GM23338 (cell line): ENCODE measurements around the gene PDE1A. TPM values are rescaled to one million over a fixed set of nuclear protein-coding genes. Genes with fewer than 3 reads are reported as not detected.

Source experiments
- ATAC-seq: fragments of 200-7000 bp; cut with Tn5 transposase; 3 replicates; pipeline ENCODE4 v1.9.1; 2020
- DNase-seq: peaks from one replicate; pipeline ENCODE4 v3.0.0-alpha.2; 2015; ENCODE audit warnings: low spot score
- H2AFZ ChIP-seq: fragments of 200-600 bp; sonication (generic); 2 replicates; pipeline ENCODE4 v1.8.0; 2016; ENCODE audit warnings: antibody characterized with exemption, mild to moderate bottlenecking, moderate library complexity
- H3F3A ChIP-seq: fragments of 200-600 bp; sonication (generic); replicated peaks from 2 replicates; pipeline ENCODE4 v1.8.0; 2017; ENCODE audit warnings: antibody characterized with exemption, mixed run types, low read depth
- H3K27ac ChIP-seq: fragments of 200-600 bp; sonication (generic); 2 replicates; pipeline ENCODE4 v1.6.1; 2016; ENCODE audit warnings: low read depth
- H3K27me3 ChIP-seq: fragments of 200-600 bp; sonication (generic); 2 replicates; pipeline ENCODE4 v1.8.0; 2016; ENCODE audit warnings: mild to moderate bottlenecking, mixed run types, moderate library complexity; ENCODE audit not compliant: insufficient read depth
- H3K36me3 ChIP-seq: fragments of 200-600 bp; sonication (generic); 2 replicates; pipeline ENCODE4 v1.8.0; 2016; ENCODE audit warnings: mild to moderate bottlenecking; ENCODE audit not compliant: insufficient read depth
- H3K4me1 ChIP-seq: fragments of 200-600 bp; sonication (generic); 2 replicates; pipeline ENCODE4 v1.8.0; 2016; ENCODE audit warnings: mild to moderate bottlenecking, moderate library complexity; ENCODE audit not compliant: insufficient read depth
- H3K4me2 ChIP-seq: fragments of 200-600 bp; sonication (generic); 2 replicates; pipeline ENCODE4 v1.7.1; 2017; ENCODE audit warnings: mixed run types
- H3K4me3 ChIP-seq: fragments of 200-600 bp; sonication (generic); 2 replicates; pipeline ENCODE4 v1.6.1; 2016; ENCODE audit warnings: mixed run types
- H3K79me2 ChIP-seq: fragments of 200-600 bp; sonication (generic); replicated peaks from 2 replicates; pipeline ENCODE4 v1.8.0; 2017; ENCODE audit warnings: mild to moderate bottlenecking; ENCODE audit not compliant: insufficient read depth
- H3K9me2 ChIP-seq: fragments of 200-600 bp; sonication (generic); 2 replicates; pipeline ENCODE4 v1.8.0; 2017; ENCODE audit not compliant: insufficient read depth
- H4K20me1 ChIP-seq: fragments of 200-600 bp; sonication (generic); replicated peaks from 2 replicates; pipeline ENCODE4 v1.8.0; 2017; ENCODE audit warnings: mild to moderate bottlenecking; ENCODE audit not compliant: insufficient read depth
- H3K27ac Mint-ChIP-seq: 2 replicates; pipeline ENCODE4 v1.8.0; 2020; ENCODE audit warnings: inconsistent platforms, mild to moderate bottlenecking, moderate library complexity, mixed read lengths
- H3K27me3 Mint-ChIP-seq: 3 replicates; pipeline ENCODE4 v1.8.0; 2022; ENCODE audit warnings: low read depth, mild to moderate bottlenecking, moderate library complexity, mixed read lengths, inconsistent platforms; ENCODE audit not compliant: insufficient read depth, poor library complexity
- H3K36me3 Mint-ChIP-seq: 3 replicates; pipeline ENCODE4 v1.8.0; 2021; ENCODE audit warnings: low read depth, mild to moderate bottlenecking, inconsistent platforms, moderate library complexity, mixed read lengths
- H3K4me1 Mint-ChIP-seq: 3 replicates; pipeline ENCODE4 v1.8.0; 2020; ENCODE audit warnings: mild to moderate bottlenecking, inconsistent platforms, mixed read lengths
- H3K4me3 Mint-ChIP-seq: 3 replicates; pipeline ENCODE4 v1.8.0; 2021; ENCODE audit warnings: moderate library complexity, mild to moderate bottlenecking, inconsistent platforms, mixed read lengths
- H3K9me3 Mint-ChIP-seq: 3 replicates; pipeline ENCODE4 v1.8.0; 2020; ENCODE audit warnings: moderate library complexity, mild to moderate bottlenecking, inconsistent platforms, mixed read lengths
- CREB1 ChIP-seq: fragments of 250-450 bp; sonication (Bioruptor Pico); IDR thresholded peaks from 2 replicates; pipeline ENCODE4 v1.5.0; 2020; ENCODE audit warnings: low read depth, mild to moderate bottlenecking, moderate library complexity
- ETS1 ChIP-seq: IDR thresholded peaks from 2 replicates; pipeline ENCODE4 v1.6.1; 2016; ENCODE audit warnings: antibody characterized with exemption
- EZH2 ChIP-seq: fragments of 200-600 bp; sonication (generic); IDR thresholded peaks from one replicate; pipeline ENCODE4 v1.8.0; 2017; ENCODE audit warnings: antibody characterized with exemption, mild to moderate bottlenecking, low read depth; ENCODE audit not compliant: unreplicated experiment
- EZH2phosphoT487 ChIP-seq: fragments of 200-600 bp; sonication (generic); IDR thresholded peaks from one replicate; pipeline ENCODE4 v1.8.1; 2018; ENCODE audit warnings: antibody characterized with exemption; ENCODE audit not compliant: unreplicated experiment
- NANOG ChIP-seq: IDR thresholded peaks from 2 replicates; pipeline ENCODE4 v1.6.1; 2016; ENCODE audit warnings: antibody characterized with exemption, borderline replicate concordance
- POLR2AphosphoS5 ChIP-seq: IDR thresholded peaks from 2 replicates; pipeline ENCODE4 v1.6.1; 2016; ENCODE audit warnings: antibody characterized with exemption, low read depth
- polyA plus RNA-seq: library from polyadenylated mRNA; unstranded; fragments of >200 nt; fragmentation: Nextera tagmentation; extraction: Ambion mirVana; gene quantifications from 2 replicates; pipeline ENCODE4 v1.2.1, GENCODE V29; 2016
- total RNA-seq: library from RNA; depleted of rRNA; stranded (reverse); fragments of >200 nt; shearing (Covaris generic); gene quantifications from 2 replicates; pipeline ENCODE4 v1.2.3, GENCODE V29; 2014
- TF ChIP-seq, protein P1 (sequence below): fragments of 250-450 bp; sonication (Bioruptor Pico); IDR thresholded peaks from 2 replicates; pipeline ENCODE4 v1.5.0; 2020; ENCODE audit warnings: mild to moderate bottlenecking, moderate library complexity

PDE1A gene
- total and polyA plus RNA-seq, 2 experiments from 2014 or later: 0.28 to 0.31 TPM

- Histone ChIP-seq H3K4me2 (no peak overlapping the region), H4K20me1 (no peaks in the 10 kb centered on the region), H3F3A (no peaks in the 10 kb centered on the region), H3K4me1 (no peaks in the 10 kb centered on the region), H2AFZ (no peak overlapping the region), H3K36me3 (no peaks in the 10 kb centered on the region), H3K79me2 (no peaks in the 10 kb centered on the region), H3K27ac (no peak overlapping the region), H3K9me2 (peaks cover 17% of the 10 kb centered on the region), H3K4me3 (no peak overlapping the region), H3K27me3 (no peaks in the 10 kb centered on the region)
- Mint-ChIP-seq H3K9me3 (no peaks in the 10 kb centered on the region), H3K27ac (no peak overlapping the region), H3K4me1 (peaks cover 5% of the 10 kb centered on the region; the same call in 1 of the 3 replicates), H3K36me3 (no peaks in the 10 kb centered on the region), H3K4me3 (no peak overlapping the region), H3K27me3 (no peaks in the 10 kb centered on the region)
- ATAC-seq (no peak), DNase-seq (no peak)
- TF ChIP-seq POLR2AphosphoS5 (no peak), ETS1 (no peak), EZH2 (no peak), EZH2phosphoT487 (no peak), NANOG (no peak), CREB1 (CRISPR knock-in tag) (no peak)
- TF ChIP-seq, protein P1, sequence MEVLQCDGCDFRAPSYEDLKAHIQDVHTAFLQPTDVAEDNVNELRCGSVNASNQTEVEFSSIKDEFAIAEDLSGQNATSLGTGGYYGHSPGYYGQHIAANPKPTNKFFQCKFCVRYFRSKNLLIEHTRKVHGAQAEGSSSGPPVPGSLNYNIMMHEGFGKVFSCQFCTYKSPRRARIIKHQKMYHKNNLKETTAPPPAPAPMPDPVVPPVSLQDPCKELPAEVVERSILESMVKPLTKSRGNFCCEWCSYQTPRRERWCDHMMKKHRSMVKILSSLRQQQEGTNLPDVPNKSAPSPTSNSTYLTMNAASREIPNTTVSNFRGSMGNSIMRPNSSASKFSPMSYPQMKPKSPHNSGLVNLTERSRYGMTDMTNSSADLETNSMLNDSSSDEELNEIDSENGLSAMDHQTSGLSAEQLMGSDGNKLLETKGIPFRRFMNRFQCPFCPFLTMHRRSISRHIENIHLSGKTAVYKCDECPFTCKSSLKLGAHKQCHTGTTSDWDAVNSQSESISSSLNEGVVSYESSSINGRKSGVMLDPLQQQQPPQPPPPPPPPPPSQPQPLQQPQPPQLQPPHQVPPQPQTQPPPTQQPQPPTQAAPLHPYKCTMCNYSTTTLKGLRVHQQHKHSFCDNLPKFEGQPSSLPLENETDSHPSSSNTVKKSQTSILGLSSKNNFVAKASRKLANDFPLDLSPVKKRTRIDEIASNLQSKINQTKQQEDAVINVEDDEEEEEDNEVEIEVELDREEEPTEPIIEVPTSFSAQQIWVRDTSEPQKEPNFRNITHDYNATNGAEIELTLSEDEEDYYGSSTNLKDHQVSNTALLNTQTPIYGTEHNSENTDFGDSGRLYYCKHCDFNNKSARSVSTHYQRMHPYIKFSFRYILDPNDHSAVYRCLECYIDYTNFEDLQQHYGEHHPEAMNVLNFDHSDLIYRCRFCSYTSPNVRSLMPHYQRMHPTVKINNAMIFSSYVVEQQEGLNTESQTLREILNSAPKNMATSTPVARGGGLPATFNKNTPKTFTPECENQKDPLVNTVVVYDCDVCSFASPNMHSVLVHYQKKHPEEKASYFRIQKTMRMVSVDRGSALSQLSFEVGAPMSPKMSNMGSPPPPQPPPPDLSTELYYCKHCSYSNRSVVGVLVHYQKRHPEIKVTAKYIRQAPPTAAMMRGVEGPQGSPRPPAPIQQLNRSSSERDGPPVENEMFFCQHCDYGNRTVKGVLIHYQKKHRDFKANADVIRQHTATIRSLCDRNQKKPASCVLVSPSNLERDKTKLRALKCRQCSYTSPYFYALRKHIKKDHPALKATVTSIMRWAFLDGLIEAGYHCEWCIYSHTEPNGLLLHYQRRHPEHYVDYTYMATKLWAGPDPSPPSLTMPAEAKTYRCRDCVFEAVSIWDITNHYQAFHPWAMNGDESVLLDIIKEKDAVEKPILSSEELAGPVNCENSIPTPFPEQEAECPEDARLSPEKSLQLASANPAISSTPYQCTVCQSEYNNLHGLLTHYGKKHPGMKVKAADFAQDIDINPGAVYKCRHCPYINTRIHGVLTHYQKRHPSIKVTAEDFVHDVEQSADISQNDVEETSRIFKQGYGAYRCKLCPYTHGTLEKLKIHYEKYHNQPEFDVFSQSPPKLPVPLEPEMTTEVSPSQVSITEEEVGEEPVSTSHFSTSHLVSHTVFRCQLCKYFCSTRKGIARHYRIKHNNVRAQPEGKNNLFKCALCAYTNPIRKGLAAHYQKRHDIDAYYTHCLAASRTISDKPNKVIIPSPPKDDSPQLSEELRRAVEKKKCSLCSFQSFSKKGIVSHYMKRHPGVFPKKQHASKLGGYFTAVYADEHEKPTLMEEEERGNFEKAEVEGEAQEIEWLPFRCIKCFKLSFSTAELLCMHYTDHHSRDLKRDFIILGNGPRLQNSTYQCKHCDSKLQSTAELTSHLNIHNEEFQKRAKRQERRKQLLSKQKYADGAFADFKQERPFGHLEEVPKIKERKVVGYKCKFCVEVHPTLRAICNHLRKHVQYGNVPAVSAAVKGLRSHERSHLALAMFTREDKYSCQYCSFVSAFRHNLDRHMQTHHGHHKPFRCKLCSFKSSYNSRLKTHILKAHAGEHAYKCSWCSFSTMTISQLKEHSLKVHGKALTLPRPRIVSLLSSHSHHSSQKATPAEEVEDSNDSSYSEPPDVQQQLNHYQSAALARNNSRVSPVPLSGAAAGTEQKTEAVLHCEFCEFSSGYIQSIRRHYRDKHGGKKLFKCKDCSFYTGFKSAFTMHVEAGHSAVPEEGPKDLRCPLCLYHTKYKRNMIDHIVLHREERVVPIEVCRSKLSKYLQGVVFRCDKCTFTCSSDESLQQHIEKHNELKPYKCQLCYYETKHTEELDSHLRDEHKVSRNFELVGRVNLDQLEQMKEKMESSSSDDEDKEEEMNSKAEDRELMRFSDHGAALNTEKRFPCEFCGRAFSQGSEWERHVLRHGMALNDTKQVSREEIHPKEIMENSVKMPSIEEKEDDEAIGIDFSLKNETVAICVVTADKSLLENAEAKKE (CRISPR knock-in tag): no peak
Observed at GRCh38 chr2:182248898-182249297, 177.9 kb downstream of the PDE1A start.
